ENCODE data around the gene MRPL52. TPM values are rescaled to one million over a fixed set of nuclear protein-coding genes. Genes with fewer than 3 reads are reported as not detected.

MRPL52 gene
- total and polyA plus RNA-seq, 10 of the 15 experiments (the other 5 are each of a cell fraction or from before 2014, with no cell fraction given): 51.7 to 541 (median 142) TPM

DNA sequence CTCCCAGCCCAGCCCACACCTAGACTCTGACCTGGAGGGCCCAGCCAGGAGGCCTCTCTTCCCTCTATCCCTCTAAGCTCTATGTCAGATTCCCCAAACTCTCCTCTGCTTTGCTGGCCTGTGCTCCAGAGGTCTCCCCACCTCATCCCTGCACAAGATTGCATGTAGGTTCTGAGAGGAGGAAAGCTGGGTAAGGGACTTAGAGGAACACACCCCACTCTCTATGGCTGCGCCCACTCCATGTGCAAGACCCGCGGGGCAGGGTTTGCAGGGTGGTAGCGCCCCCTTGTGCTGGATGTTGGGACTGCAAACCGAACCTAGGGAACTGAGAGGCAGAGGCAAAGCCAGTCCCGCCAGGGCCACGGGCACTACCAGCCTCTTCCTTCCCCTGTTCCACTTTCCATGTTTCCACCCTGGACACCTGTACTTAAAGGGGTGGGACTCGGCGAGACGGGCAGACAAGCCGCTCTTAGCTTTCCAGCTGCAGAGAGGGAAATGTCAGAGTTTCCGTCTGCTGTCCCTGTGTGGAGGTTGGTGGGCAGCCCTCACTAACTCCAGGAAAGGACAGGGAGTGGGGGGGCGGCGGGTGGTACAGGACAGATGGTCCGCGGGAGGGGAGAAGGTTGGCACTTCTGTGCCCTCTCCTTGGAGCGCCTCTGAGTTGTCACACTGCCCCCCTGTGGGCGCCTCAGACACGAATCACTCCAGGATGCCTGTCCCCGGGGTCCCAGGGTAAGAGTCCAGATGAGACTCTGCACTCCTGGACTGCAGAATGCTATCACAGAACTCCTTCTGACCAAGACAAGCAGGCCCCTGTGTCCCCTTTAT is 23.5 kb downstream of the MRPL52 start (continued):
- TF ChIP-seq ATF7 (IDR thresholded peaks at IDR 0.05; ENCODE audit: low read depth): 0 out of 2 replicates have a peak, but pooled peaks have one; percentile 53
- TF ChIP-seq, protein P1, sequence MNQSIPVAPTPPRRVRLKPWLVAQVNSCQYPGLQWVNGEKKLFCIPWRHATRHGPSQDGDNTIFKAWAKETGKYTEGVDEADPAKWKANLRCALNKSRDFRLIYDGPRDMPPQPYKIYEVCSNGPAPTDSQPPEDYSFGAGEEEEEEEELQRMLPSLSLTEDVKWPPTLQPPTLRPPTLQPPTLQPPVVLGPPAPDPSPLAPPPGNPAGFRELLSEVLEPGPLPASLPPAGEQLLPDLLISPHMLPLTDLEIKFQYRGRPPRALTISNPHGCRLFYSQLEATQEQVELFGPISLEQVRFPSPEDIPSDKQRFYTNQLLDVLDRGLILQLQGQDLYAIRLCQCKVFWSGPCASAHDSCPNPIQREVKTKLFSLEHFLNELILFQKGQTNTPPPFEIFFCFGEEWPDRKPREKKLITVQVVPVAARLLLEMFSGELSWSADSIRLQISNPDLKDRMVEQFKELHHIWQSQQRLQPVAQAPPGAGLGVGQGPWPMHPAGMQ (IDR thresholded peaks at IDR 0.05; ENCODE audit: borderline replicate concordance): no peak
- TF ChIP-seq HDAC2 (IDR thresholded peaks at IDR 0.05): no peak
- peak; percentile 83; the same call in 1 of the 2 replicates for TF ChIP-seq RB1 (IDR thresholded peaks at IDR 0.05; ENCODE audit: borderline replicate concordance)
- TF ChIP-seq SUPT20H (IDR thresholded peaks at IDR 0.05; ENCODE audit: borderline replicate concordance, control insufficient read depth, low read depth, low read length): no peak
- TF ChIP-seq, protein P2, sequence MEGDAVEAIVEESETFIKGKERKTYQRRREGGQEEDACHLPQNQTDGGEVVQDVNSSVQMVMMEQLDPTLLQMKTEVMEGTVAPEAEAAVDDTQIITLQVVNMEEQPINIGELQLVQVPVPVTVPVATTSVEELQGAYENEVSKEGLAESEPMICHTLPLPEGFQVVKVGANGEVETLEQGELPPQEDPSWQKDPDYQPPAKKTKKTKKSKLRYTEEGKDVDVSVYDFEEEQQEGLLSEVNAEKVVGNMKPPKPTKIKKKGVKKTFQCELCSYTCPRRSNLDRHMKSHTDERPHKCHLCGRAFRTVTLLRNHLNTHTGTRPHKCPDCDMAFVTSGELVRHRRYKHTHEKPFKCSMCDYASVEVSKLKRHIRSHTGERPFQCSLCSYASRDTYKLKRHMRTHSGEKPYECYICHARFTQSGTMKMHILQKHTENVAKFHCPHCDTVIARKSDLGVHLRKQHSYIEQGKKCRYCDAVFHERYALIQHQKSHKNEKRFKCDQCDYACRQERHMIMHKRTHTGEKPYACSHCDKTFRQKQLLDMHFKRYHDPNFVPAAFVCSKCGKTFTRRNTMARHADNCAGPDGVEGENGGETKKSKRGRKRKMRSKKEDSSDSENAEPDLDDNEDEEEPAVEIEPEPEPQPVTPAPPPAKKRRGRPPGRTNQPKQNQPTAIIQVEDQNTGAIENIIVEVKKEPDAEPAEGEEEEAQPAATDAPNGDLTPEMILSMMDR (IDR thresholded peaks at IDR 0.05 in 2 of 3, conservative IDR thresholded peaks at IDR 0.05 in 1 of 3; ENCODE audit: control insufficient read depth in 2 of 3, extremely low read depth in 1 of 3, insufficient read depth in 1 of 3, low read depth in 3 of 3, low read length in 3 of 3): peak; percentile 85 to 98 (median 93)
- TF ChIP-seq SMC3 (IDR thresholded peaks at IDR 0.05; ENCODE audit: borderline replicate concordance, low read length): peak; percentile 98
- no peak for TF ChIP-seq ZNF207 (IDR thresholded peaks at IDR 0.05; ENCODE audit: borderline replicate concordance)
- no peak for TF ChIP-seq CBX5 (IDR thresholded peaks at IDR 0.05; ENCODE audit: low read depth)
- TF ChIP-seq POLR2AphosphoS5 (IDR thresholded peaks at IDR 0.05; ENCODE audit: low read length): no peak
- TF ChIP-seq CBFB (IDR thresholded peaks at IDR 0.05; ENCODE audit: low read depth): no peak
- TF ChIP-seq, protein P3, sequence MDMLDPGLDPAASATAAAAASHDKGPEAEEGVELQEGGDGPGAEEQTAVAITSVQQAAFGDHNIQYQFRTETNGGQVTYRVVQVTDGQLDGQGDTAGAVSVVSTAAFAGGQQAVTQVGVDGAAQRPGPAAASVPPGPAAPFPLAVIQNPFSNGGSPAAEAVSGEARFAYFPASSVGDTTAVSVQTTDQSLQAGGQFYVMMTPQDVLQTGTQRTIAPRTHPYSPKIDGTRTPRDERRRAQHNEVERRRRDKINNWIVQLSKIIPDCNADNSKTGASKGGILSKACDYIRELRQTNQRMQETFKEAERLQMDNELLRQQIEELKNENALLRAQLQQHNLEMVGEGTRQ (IDR thresholded peaks at IDR 0.05; ENCODE audit: borderline replicate concordance, low read depth, low read length): no peak
- TF ChIP-seq KLF5 (IDR thresholded peaks at IDR 0.05; ENCODE audit: partially characterized antibody): peak; percentile 17
- TF ChIP-seq, protein P4, sequence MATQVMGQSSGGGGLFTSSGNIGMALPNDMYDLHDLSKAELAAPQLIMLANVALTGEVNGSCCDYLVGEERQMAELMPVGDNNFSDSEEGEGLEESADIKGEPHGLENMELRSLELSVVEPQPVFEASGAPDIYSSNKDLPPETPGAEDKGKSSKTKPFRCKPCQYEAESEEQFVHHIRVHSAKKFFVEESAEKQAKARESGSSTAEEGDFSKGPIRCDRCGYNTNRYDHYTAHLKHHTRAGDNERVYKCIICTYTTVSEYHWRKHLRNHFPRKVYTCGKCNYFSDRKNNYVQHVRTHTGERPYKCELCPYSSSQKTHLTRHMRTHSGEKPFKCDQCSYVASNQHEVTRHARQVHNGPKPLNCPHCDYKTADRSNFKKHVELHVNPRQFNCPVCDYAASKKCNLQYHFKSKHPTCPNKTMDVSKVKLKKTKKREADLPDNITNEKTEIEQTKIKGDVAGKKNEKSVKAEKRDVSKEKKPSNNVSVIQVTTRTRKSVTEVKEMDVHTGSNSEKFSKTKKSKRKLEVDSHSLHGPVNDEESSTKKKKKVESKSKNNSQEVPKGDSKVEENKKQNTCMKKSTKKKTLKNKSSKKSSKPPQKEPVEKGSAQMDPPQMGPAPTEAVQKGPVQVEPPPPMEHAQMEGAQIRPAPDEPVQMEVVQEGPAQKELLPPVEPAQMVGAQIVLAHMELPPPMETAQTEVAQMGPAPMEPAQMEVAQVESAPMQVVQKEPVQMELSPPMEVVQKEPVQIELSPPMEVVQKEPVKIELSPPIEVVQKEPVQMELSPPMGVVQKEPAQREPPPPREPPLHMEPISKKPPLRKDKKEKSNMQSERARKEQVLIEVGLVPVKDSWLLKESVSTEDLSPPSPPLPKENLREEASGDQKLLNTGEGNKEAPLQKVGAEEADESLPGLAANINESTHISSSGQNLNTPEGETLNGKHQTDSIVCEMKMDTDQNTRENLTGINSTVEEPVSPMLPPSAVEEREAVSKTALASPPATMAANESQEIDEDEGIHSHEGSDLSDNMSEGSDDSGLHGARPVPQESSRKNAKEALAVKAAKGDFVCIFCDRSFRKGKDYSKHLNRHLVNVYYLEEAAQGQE (IDR thresholded peaks at IDR 0.05; ENCODE audit: low read depth, low read length): no peak
- no peak for TF ChIP-seq JUNB (IDR thresholded peaks at IDR 0.05)
- TF ChIP-seq, protein P5, sequence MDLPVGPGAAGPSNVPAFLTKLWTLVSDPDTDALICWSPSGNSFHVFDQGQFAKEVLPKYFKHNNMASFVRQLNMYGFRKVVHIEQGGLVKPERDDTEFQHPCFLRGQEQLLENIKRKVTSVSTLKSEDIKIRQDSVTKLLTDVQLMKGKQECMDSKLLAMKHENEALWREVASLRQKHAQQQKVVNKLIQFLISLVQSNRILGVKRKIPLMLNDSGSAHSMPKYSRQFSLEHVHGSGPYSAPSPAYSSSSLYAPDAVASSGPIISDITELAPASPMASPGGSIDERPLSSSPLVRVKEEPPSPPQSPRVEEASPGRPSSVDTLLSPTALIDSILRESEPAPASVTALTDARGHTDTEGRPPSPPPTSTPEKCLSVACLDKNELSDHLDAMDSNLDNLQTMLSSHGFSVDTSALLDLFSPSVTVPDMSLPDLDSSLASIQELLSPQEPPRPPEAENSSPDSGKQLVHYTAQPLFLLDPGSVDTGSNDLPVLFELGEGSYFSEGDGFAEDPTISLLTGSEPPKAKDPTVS (IDR thresholded peaks at IDR 0.05; ENCODE audit: low read depth, low read length): no peak
- no peak for TF ChIP-seq TAF1 (IDR thresholded peaks at IDR 0.05; ENCODE audit: borderline replicate concordance, low read depth, low read length)
- peak; percentile 95; the same call in 1 of the 2 replicates for TF ChIP-seq SMARCA5 (IDR thresholded peaks at IDR 0.05)
- no peak for TF ChIP-seq ASH2L (IDR thresholded peaks at IDR 0.05; ENCODE audit: borderline replicate concordance, low read depth)
- no peak for TF ChIP-seq CHD4 (IDR thresholded peaks at IDR 0.05)
- no peak for TF ChIP-seq RFX5 (IDR thresholded peaks at IDR 0.05; ENCODE audit: low read depth, low read length)
